K562 (cell line): ENCODE data around the gene SIGLEC7. TPM values are rescaled to one million over a fixed set of nuclear protein-coding genes. Genes with fewer than 3 reads are reported as not detected.

ENCODE experiments used
- CBX1 ChIP-seq: sonication (generic); IDR thresholded peaks from 2 replicates; pipeline ENCODE4 v1.6.1; 2016; ENCODE audit warnings: antibody characterized with exemption, low read depth, mild to moderate bottlenecking
- CTBP1 ChIP-seq: fragments of 450-650 bp; IDR thresholded peaks from 2 replicates; pipeline ENCODE4 v1.6.1; 2016; ENCODE audit warnings: borderline replicate concordance
- EP400 ChIP-seq: fragments of 450-650 bp; IDR thresholded peaks from 2 replicates; pipeline ENCODE4 v1.6.1; 2017; ENCODE audit warnings: antibody characterized with exemption, mild to moderate bottlenecking, moderate library complexity
- HMG20B ChIP-seq: fragments of 250-450 bp; sonication (Bioruptor Pico); IDR thresholded peaks from 2 replicates; pipeline ENCODE4 v1.5.0; 2021; ENCODE audit warnings: mild to moderate bottlenecking
- IRF9 ChIP-seq: fragments of 450-650 bp; IDR thresholded peaks from 2 replicates; pipeline ENCODE4 v1.6.1; 2016; ENCODE audit warnings: missing biosample characterization, missing genetic modification characterization
- JUN ChIP-seq, 2 experiments: sonication (generic) in 1 of 2; formaldehyde crosslinking in 1 of 2; IDR thresholded peaks; 2 replicates each; pipeline versions ENCODE4 v1.6.1 to v1.8.0; 2012 to 2022; ENCODE audit warnings: borderline replicate concordance in 2 of 2, mild to moderate bottlenecking in 2 of 2, improper control_type of control experiment in 1 of 2, low read depth in 1 of 2, low read length in 1 of 2, missing genetic modification reagents in 1 of 2
- KDM2B ChIP-seq: fragments of 250-450 bp; sonication (Bioruptor Pico); IDR thresholded peaks from 2 replicates; pipeline ENCODE4 v1.8.0; 2021; ENCODE audit warnings: mild to moderate bottlenecking, moderate library complexity
- NFRKB ChIP-seq: fragments of 450-650 bp; IDR thresholded peaks from 2 replicates; pipeline ENCODE4 v1.6.1; 2016; ENCODE audit warnings: low read depth
- NONO ChIP-seq, 2 experiments: fragments of 200-400 bp in 1 of 2; fragments of 450-650 bp in 1 of 2; formaldehyde crosslinking in 1 of 2; IDR thresholded peaks; 2 replicates each; pipeline ENCODE4 v1.6.1; 2017; ENCODE audit warnings: low read depth in 2 of 2, mild to moderate bottlenecking in 2 of 2, moderate library complexity in 2 of 2, low read length in 1 of 2
- PCBP2 ChIP-seq: fragments of 200-400 bp; formaldehyde crosslinking; IDR thresholded peaks from 2 replicates; pipeline ENCODE4 v1.6.1; 2018; ENCODE audit warnings: low read length, low read depth, mild to moderate bottlenecking, moderate library complexity; ENCODE audit not compliant: poor library complexity, severe bottlenecking
- PHF20 ChIP-seq: fragments of 450-650 bp; IDR thresholded peaks from 2 replicates; pipeline ENCODE4 v1.6.1; 2018; ENCODE audit not compliant: partially characterized antibody
- PRMT5 ChIP-seq: sonication (generic); formaldehyde crosslinking; IDR thresholded peaks from 2 replicates; pipeline ENCODE4 v1.5.0; 2020; ENCODE audit warnings: missing genetic modification reagents
- RUNX1 ChIP-seq: sonication (generic); IDR thresholded peaks from 2 replicates; pipeline ENCODE4 v1.6.1; 2016; ENCODE audit warnings: antibody characterized with exemption, low read depth
- SMARCA5 ChIP-seq: fragments of 450-650 bp; IDR thresholded peaks from 2 replicates; pipeline ENCODE4 v1.6.1; 2016
- ZBTB17 ChIP-seq: fragments of 450-650 bp; formaldehyde crosslinking; IDR thresholded peaks from 2 replicates; pipeline ENCODE4 v1.4.0; 2020; ENCODE audit warnings: mild to moderate bottlenecking
- ZBTB34 ChIP-seq: fragments of 250-450 bp; sonication (Bioruptor Pico); IDR thresholded peaks from 2 replicates; pipeline ENCODE4 v1.8.0; 2021; ENCODE audit warnings: mild to moderate bottlenecking, moderate library complexity
- ZBTB7A ChIP-seq: IDR thresholded peaks from 2 replicates; pipeline ENCODE4 v1.6.1; 2011; ENCODE audit warnings: low read depth, mild to moderate bottlenecking, low read length, moderate library complexity, borderline replicate concordance; ENCODE audit not compliant: control insufficient read depth
- ZC3H8 ChIP-seq: fragments of 450-650 bp; IDR thresholded peaks from 2 replicates; pipeline ENCODE4 v1.6.1; 2017
- ZNF12 ChIP-seq: sonication (generic); formaldehyde crosslinking; IDR thresholded peaks from 2 replicates; pipeline ENCODE4 v1.4.0; 2020; ENCODE audit warnings: mild to moderate bottlenecking, missing genetic modification reagents
- ZNF589 ChIP-seq: fragments of 200-800 bp; sonication (Bioruptor generic); IDR thresholded peaks from 2 replicates; pipeline ENCODE4 v1.6.1; 2016; ENCODE audit warnings: low read depth, missing genetic modification characterization, missing compliant biosample characterization
- ZNF639 ChIP-seq, 2 experiments: fragments of 200-800 bp in 1 of 2; sonication (Bioruptor generic) in 1 of 2; sonication (generic) in 1 of 2; formaldehyde crosslinking in 1 of 2; IDR thresholded peaks in 1 of 2; conservative IDR thresholded peaks in 1 of 2; 2 replicates each; pipeline versions ENCODE4 v1.5.0 to v1.6.1; 2016 to 2020; ENCODE audit warnings: missing compliant biosample characterization in 1 of 2, missing genetic modification characterization in 1 of 2, missing genetic modification reagents in 1 of 2
- ZNF740 ChIP-seq, 3 experiments: fragments of 200-800 bp in 1 of 3; sonication (Bioruptor generic) in 1 of 3; sonication (generic) in 1 of 3; formaldehyde crosslinking in 1 of 3; IDR thresholded peaks; 2 replicates each; pipeline versions ENCODE4 v1.6.1 to v1.8.0; 2016 to 2022; ENCODE audit warnings: mild to moderate bottlenecking in 2 of 3, missing compliant biosample characterization in 2 of 3, missing genetic modification characterization in 2 of 3, missing genetic modification reagents in 1 of 3
- ZNF766 ChIP-seq: fragments of 200-800 bp; sonication (Bioruptor generic); conservative IDR thresholded peaks from 2 replicates; pipeline ENCODE4 v1.6.1; 2016; ENCODE audit warnings: missing genetic modification characterization, missing compliant biosample characterization
- polyA plus RNA-seq, 8 experiments: library from polyadenylated mRNA; depleted of rRNA in 4 of 8; stranded (reverse) in 5 of 8; unstranded in 3 of 8; fragments of >200 nt; fragmentation: Nextera tagmentation in 2 of 8; fragmentation: Illumina TruSeq in 1 of 8; extraction: Ambion mirVana in 2 of 8; extraction: Trizol in 1 of 8; gene quantifications; 2 replicates each; pipeline versions ENCODE4 v1.2.1 to v1.2.3, GENCODE V29; 2011 to 2014; ENCODE audit warnings: inconsistent platforms in 1 of 8, missing spikeins in 1 of 8
- total RNA-seq, 7 experiments: library from RNA; depleted of rRNA in 6 of 7; stranded (reverse); fragments of >200 nt in 6 of 7; fragmentation: Illumina TruSeq in 2 of 7; extraction: Trizol in 2 of 7; gene quantifications; 2 replicates each; pipeline versions ENCODE4 v1.2.1 to v1.2.3, GENCODE V29; 2011 to 2021; ENCODE audit warnings: low replicate concordance in 1 of 7

SIGLEC7 gene
- total and polyA plus RNA-seq, 9 of the 15 experiments (the other 6 are each of a cell fraction or from before 2014, with no cell fraction given), result 0.10 to 0.12 TPM; not detected in 7

- TF ChIP-seq EP400, result 0 out of 2 replicates have a peak, but pooled peaks have one; percentile 22
- TF ChIP-seq CBX1, result peak; percentile 92
- TF ChIP-seq KDM2B (CRISPR knock-in tag), result no peak
- 0 out of 2 replicates have a peak, but pooled peaks have one; percentile 36 for TF ChIP-seq ZBTB17 (CRISPR knock-in tag)
- TF ChIP-seq JUN (IDR thresholded peaks at IDR 0.05; ENCODE audit: borderline replicate concordance, low read depth, low read length), result no peak
- TF ChIP-seq JUN (CRISPR knock-in tag; IDR thresholded peaks at IDR 0.05; ENCODE audit: borderline replicate concordance), result no peak
- TF ChIP-seq ZNF639 (CRISPR knock-in tag; conservative IDR thresholded peaks at IDR 0.05 in 1 of 2, IDR thresholded peaks at IDR 0.05 in 1 of 2), result peak in 1 of 2 experiments; percentile 72; a peak in 1 of 4 replicates
- TF ChIP-seq RUNX1, result peak; percentile 68; the same call in 1 of the 2 replicates
- no peak for TF ChIP-seq ZBTB34 (CRISPR knock-in tag)
- 0 out of 2 replicates have a peak, but pooled peaks have one; percentile 75 for TF ChIP-seq ZNF589 (CRISPR knock-in tag)
- no peak for TF ChIP-seq SMARCA5
- TF ChIP-seq ZC3H8, result peak; percentile 94
- TF ChIP-seq CTBP1, result peak; percentile 19; the same call in 1 of the 2 replicates
- TF ChIP-seq IRF9 (tag), result no peak
- TF ChIP-seq HMG20B (CRISPR knock-in tag), result no peak
- no peak for TF ChIP-seq PRMT5 (CRISPR knock-in tag)
- no peak for TF ChIP-seq ZNF12 (CRISPR knock-in tag)
- TF ChIP-seq NONO (IDR thresholded peaks at IDR 0.05; ENCODE audit: low read depth in 2 of 2, low read length in 1 of 2), result no peak
- TF ChIP-seq ZNF740 (CRISPR knock-in tag; IDR thresholded peaks at IDR 0.05), result peak; percentile 60
- TF ChIP-seq ZNF740 (tag; IDR thresholded peaks at IDR 0.05), result no peak
- no peak for TF ChIP-seq PCBP2
- 0 out of 2 replicates have a peak, but pooled peaks have one; percentile 52 for TF ChIP-seq NFRKB
- peak; percentile 87 for TF ChIP-seq ZNF766 (CRISPR knock-in tag)
- TF ChIP-seq PHF20, result no peak
- TF ChIP-seq ZBTB7A, result no peak
Measured at GRCh38 chr19:51136851-51137551, 5.1 kb upstream of the SIGLEC7 start (continued).
